Stimulated activated naive CD4-positive, alpha-beta T cell (primary cell): Measurements from ENCODE around the gene IFNGR2.
"Not testable (repeated sequence)": the region's sequence is repeated elsewhere in the genome, so short reads cannot be mapped to it uniquely, and the experiment has no call there.

Source experiments
- DNase-seq, 6 experiments: peaks; one replicate each; lab custom pipeline; 2025; lab: John Stamatoyannopoulos, UW

Gene IFNGR2

GRCh38 chr21:33437140-33437539 is 33.9 kb downstream of the IFNGR2 start:
- no peak for DNase-seq

GRCh38 chr21:33441489-33442477 is 38.6 kb downstream of the IFNGR2 start:
- DNase-seq: no peak

DNA sequence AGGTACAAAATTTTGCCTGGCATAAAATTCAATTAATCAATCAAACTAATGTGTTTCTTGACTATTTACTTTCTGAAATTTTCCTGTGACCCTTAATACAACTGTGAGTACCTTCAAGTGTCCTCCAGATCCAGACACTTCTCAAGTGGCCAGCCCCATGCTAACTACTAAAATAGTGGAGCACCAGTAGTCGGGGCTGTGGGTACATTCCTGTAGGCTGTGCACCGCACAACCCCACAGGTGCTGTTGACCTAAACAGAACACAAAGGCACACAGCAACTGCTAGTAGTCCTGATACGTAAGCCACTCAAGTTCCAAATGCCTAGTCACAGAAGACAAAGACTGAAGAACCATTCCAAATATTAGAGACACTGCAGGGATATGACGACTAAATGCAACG is 40.0 kb downstream of the IFNGR2 start:
- no peak for DNase-seq

DNA sequence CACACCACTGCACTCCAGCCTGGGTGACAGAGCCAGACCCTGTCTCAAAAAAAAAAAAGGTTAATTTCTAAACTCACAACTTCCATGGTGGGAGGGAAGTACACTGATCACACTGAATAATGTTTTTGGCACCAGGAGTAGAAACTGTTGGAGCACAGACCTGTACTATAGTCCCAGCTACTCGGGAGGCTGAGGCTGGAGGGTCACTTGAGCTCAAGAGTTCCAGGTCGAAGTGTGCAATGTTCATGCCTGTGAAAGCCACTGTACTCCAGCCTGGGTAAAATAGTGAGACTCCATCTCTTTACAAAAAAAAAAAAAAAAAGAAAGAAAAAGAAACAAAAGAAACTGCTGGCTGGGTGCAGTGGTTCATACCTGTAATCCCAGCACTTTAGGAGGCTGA is 41.3 kb downstream of the IFNGR2 start:
- DNase-seq: no peak

DNA sequence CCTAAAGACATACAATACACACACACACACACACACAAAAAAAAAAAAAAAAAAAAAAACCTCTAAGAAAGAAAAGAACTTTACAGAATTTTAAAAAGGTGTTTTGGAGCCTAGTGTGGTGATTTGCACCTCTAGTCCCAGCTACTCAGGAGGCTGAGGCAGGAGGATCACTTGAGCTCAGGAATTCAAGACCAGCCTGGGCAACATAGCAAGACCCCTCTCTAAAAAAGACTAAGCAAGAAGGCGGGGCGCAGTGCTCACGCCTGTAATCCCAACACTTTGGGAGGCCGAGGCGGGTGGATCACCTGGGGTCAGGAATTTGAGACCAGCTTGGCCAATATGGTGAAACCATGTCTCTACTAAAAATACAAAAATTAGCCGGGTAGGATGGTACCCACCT is 43.4 kb downstream of the IFNGR2 start:
- not testable (repeated sequence) for DNase-seq

GRCh38 chr21:33449616-33450015 is 46.4 kb downstream of the IFNGR2 start:
- DNase-seq: no peak

GRCh38 chr21:33451634-33452071 is 48.4 kb downstream of the IFNGR2 start:
- DNase-seq: no peak

DNA sequence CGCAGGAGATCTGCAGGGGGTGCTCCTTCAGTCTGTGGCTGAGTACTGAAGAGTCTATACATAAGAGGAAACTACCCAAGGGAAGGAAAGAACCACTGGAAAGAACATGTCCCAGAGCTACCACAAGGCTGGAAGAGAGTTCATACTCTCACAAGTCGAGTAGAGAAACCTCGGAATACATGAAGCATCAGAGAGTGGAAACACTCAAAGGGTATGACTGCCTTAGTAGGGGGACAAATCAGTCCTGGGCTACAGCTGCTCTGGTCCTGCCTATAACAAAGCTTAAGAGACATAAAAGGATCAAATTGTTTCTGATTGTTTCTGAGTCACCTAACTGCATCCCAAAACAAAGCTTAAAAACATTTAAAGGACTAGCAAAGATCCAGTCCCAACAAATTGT is 49.1 kb downstream of the IFNGR2 start:
- DNase-seq: no peak

- no peak for DNase-seq
These were observed 52.7 kb downstream of the IFNGR2 start for GRCh38 chr21:33455686-33456446.

DNA sequence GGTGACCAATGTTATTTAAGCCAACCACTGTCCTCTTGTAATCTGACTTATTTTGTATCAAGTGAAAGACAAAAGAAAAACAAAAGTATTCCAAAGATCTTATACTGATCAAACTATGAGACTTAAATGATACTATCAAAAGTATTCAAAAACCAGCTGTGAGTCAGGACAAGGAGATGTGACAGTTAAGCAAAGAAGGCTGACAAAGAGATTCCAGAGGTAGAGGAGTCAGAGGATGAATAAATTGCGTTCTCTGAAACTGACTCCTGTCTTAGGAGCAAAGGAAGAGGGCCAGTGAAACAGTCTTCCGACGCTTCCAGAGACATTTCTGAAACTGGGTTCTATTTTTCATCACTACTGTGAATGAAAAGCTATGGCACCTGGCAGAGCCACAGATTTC is 55.6 kb downstream of the IFNGR2 start:
- no peak for DNase-seq

GRCh38 chr21:33461538-33462250 is 58.5 kb downstream of the IFNGR2 start:
- no peak for DNase-seq

- not testable (repeated sequence) for DNase-seq
These were observed 66.0 kb downstream of the IFNGR2 start for GRCh38 chr21:33469183-33469582.

- no peak for DNase-seq
These were observed 67.5 kb downstream of the IFNGR2 start for GRCh38 chr21:33470701-33471100.

DNA sequence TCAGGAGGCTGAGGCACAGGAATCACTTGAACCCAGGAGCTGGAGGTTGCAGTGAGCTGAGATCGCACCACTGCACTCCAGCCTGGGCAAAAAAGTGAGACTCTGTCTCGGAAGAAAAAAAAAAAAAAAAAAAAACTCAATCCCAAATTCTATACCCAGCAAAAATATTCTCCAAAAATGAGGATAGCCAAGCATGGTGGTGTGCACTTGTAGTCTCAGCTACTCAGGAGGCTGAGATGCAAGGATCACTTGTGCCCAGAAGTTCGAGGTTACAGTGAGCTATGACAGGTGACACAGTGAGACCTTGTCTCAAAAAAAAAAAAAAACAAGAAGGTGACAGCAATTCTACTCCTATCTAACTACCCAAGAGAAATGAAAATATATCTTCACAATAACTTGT is 70.1 kb downstream of the IFNGR2 start:
- DNase-seq: no peak

GRCh38 chr21:33477066-33477465 is 73.9 kb downstream of the IFNGR2 start:
- no peak for DNase-seq

DNA sequence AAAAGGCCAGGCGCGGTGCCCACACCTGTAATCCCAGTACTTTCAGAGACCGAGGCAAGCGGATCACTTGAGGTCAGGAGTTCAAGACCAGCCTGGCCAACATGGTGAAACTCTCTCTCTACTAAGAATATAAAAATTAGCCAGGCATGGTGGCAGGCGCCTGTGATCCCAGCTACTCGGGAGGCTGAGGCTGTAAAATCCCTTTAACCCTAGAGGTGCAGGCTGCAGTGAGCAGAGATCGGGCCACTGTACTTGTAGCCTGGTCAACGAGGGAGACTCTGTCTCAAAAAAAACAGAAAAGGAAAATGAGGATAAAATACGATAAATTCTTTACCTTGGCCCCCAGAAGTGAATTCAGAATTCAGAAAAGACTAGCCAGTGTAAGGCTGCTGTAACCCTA is 75.0 kb downstream of the IFNGR2 start:
- no peak for DNase-seq

DNA sequence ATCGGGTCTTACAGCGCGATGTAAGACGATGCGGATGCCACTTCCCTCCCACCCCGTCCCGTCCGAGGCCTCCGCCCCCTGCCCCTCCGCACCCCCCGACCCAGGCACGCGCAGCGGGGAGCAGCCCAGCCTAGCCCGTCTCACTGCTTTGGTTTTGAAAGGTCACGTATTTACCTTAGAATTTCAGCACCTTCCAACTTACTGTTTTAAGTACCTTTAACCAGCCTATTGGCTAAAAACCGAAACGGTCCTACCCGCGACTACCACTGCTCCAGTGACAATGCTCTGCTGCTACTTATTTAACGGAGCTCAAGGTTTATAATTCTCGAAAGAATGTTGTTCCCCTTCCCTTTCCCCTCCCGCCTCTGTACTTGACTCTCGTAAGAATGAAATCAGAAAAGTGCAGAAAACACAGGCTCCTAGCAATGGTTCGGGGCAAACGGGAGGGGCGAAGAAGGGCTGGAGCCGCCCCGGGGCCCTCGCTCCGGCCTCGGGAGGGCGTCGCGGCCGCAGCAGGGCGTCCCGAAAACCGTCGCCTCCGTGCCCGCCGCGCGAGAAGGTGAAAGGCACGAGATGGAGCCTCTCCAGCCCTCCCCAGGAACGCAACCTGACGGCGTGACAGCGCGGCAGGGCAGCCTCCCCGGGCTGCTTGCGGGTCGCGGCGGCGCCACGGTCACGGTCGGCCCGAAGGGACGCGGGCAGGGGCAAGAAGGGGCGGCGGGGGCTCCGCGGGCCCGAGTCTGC is 75.9 kb downstream of the IFNGR2 start:
- DNase-seq: peak; percentile 42 to 81 (median 62)

DNA sequence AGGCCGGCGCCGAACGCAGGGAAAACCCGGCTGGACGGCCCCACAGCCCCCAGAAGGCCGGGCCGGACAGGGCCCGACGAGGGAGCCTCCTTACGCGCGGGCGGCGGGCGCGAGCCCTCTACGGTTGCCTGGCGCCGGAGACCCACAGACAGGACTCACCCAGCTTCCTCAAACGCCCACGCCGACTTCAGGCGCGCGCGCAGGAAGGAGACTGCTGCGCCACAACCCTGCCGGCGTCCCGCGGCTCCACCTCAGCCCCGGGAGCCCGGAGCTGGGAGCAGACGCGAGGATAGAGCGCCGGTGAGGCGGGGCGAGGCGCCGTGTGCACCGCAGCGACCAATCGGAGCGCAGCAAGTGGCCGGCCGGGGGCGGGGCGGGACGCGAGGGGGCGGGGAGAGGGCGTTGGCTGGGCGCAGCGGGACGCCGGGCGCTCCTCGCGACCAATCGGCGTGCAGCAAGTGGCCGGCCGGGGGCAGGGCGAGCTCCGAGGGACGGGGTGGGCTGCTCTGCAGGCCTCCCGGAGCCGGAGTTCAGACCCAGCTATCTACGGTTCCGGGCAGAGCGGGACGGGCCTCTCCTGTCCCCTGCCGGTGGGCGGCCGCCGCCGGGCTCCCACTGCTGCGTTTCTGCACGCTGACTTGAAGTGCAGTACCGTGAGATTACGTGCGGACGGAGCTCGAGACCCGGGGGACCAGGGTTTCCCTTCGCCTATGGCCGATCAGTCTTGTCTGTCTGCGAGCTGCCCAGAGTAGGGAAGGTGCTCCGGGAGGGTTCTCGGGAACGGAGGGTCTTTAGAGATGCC is 76.7 kb downstream of the IFNGR2 start, which contains the start of gene TMEM50B:
Gene TMEM50B, minus strand, starts transcription at position 296 of the 802 bp plus-strand sequence. CDS start 11,089 bp downstream, outside the sequence.
- DNase-seq: peak; percentile 91 to 97 (median 94)

- DNase-seq: no peak
These were observed 77.4 kb downstream of the IFNGR2 start for GRCh38 chr21:33480481-33481103.

GRCh38 chr21:33481314-33481943 is 78.2 kb downstream of the IFNGR2 start:
- DNase-seq: no peak
